Keratinocyte (primary cell): ENCODE data around the gene MINDY4.

Experiments
- CTCF ChIP-seq, 3 experiments: IDR thresholded peaks in 1 of 3; conservative IDR thresholded peaks in 1 of 3; optimal IDR thresholded peaks in 1 of 3; 2 replicates in 2 of 3; 3 replicates in 1 of 3; pipeline versions ENCODE3 to v1.5.1; 2011; ENCODE audit warnings: low read length in 3 of 3, mild to moderate bottlenecking in 3 of 3, moderate library complexity in 2 of 3, control low read depth in 1 of 3, inconsistent platforms in 1 of 3; ENCODE audit not compliant: insufficient read depth in 2 of 3; ENCODE audit errors: extremely low read depth in 1 of 3
- EZH2 ChIP-seq: IDR thresholded peaks from one replicate; pipeline ENCODE4 v1.6.1; 2012; ENCODE audit warnings: inconsistent platforms, mild to moderate bottlenecking, low read length, moderate library complexity

GRCh38 chr7:30750010-30750409 lies 21.2 kb upstream of the MINDY4 start:
- TF ChIP-seq CTCF (optimal IDR thresholded peaks at IDR 0.05 in 1 of 3, IDR thresholded peaks at IDR 0.05 in 1 of 3, conservative IDR thresholded peaks at IDR 0.05 in 1 of 3; ENCODE audit: extremely low read depth in 1 of 3, insufficient read depth in 2 of 3, low read length in 3 of 3) (no peak), EZH2 (no peak)
